K562 (cell line): Measurements from ENCODE around the gene ARMC7. TPM values are rescaled to one million over a fixed set of nuclear protein-coding genes. Genes with fewer than 3 reads are reported as not detected.

Experiments
- REST ChIP-seq, 2 experiments: fragments of 450-650 bp; formaldehyde crosslinking in 1 of 2; IDR thresholded peaks; 2 replicates each; pipeline versions ENCODE4 v1.4.0 to v1.6.1; 2014 to 2020; ENCODE audit warnings: mild to moderate bottlenecking in 2 of 2, borderline replicate concordance in 1 of 2, low read depth in 1 of 2
- ZBTB17 ChIP-seq: fragments of 450-650 bp; formaldehyde crosslinking; IDR thresholded peaks from 2 replicates; pipeline ENCODE4 v1.4.0; 2020; ENCODE audit warnings: mild to moderate bottlenecking
- polyA plus RNA-seq, 8 experiments: library from polyadenylated mRNA; depleted of rRNA in 4 of 8; stranded (reverse) in 5 of 8; unstranded in 3 of 8; fragments of >200 nt; fragmentation: Nextera tagmentation in 2 of 8; fragmentation: Illumina TruSeq in 1 of 8; extraction: Ambion mirVana in 2 of 8; extraction: Trizol in 1 of 8; gene quantifications; 2 replicates each; pipeline versions ENCODE4 v1.2.1 to v1.2.3, GENCODE V29; 2011 to 2014; ENCODE audit warnings: inconsistent platforms in 1 of 8, missing spikeins in 1 of 8
- total RNA-seq, 7 experiments: library from RNA; depleted of rRNA in 6 of 7; stranded (reverse); fragments of >200 nt in 6 of 7; fragmentation: Illumina TruSeq in 2 of 7; extraction: Trizol in 2 of 7; gene quantifications; 2 replicates each; pipeline versions ENCODE4 v1.2.1 to v1.2.3, GENCODE V29; 2011 to 2021; ENCODE audit warnings: low replicate concordance in 1 of 7
- TF ChIP-seq, protein P1 (sequence below): fragments of 450-650 bp; IDR thresholded peaks from 2 replicates; pipeline ENCODE4 v1.6.1; 2016; ENCODE audit warnings: mild to moderate bottlenecking, moderate library complexity

ARMC7 gene
- total and polyA plus RNA-seq, 9 of the 15 experiments (the other 6 are each of a cell fraction or from before 2014, with no cell fraction given): 1.4 to 15.2 (median 5.9) TPM

GRCh38 chr17:75153780-75154194 is 44.0 kb downstream of the ARMC7 start (continued):
- TF ChIP-seq, protein P1, sequence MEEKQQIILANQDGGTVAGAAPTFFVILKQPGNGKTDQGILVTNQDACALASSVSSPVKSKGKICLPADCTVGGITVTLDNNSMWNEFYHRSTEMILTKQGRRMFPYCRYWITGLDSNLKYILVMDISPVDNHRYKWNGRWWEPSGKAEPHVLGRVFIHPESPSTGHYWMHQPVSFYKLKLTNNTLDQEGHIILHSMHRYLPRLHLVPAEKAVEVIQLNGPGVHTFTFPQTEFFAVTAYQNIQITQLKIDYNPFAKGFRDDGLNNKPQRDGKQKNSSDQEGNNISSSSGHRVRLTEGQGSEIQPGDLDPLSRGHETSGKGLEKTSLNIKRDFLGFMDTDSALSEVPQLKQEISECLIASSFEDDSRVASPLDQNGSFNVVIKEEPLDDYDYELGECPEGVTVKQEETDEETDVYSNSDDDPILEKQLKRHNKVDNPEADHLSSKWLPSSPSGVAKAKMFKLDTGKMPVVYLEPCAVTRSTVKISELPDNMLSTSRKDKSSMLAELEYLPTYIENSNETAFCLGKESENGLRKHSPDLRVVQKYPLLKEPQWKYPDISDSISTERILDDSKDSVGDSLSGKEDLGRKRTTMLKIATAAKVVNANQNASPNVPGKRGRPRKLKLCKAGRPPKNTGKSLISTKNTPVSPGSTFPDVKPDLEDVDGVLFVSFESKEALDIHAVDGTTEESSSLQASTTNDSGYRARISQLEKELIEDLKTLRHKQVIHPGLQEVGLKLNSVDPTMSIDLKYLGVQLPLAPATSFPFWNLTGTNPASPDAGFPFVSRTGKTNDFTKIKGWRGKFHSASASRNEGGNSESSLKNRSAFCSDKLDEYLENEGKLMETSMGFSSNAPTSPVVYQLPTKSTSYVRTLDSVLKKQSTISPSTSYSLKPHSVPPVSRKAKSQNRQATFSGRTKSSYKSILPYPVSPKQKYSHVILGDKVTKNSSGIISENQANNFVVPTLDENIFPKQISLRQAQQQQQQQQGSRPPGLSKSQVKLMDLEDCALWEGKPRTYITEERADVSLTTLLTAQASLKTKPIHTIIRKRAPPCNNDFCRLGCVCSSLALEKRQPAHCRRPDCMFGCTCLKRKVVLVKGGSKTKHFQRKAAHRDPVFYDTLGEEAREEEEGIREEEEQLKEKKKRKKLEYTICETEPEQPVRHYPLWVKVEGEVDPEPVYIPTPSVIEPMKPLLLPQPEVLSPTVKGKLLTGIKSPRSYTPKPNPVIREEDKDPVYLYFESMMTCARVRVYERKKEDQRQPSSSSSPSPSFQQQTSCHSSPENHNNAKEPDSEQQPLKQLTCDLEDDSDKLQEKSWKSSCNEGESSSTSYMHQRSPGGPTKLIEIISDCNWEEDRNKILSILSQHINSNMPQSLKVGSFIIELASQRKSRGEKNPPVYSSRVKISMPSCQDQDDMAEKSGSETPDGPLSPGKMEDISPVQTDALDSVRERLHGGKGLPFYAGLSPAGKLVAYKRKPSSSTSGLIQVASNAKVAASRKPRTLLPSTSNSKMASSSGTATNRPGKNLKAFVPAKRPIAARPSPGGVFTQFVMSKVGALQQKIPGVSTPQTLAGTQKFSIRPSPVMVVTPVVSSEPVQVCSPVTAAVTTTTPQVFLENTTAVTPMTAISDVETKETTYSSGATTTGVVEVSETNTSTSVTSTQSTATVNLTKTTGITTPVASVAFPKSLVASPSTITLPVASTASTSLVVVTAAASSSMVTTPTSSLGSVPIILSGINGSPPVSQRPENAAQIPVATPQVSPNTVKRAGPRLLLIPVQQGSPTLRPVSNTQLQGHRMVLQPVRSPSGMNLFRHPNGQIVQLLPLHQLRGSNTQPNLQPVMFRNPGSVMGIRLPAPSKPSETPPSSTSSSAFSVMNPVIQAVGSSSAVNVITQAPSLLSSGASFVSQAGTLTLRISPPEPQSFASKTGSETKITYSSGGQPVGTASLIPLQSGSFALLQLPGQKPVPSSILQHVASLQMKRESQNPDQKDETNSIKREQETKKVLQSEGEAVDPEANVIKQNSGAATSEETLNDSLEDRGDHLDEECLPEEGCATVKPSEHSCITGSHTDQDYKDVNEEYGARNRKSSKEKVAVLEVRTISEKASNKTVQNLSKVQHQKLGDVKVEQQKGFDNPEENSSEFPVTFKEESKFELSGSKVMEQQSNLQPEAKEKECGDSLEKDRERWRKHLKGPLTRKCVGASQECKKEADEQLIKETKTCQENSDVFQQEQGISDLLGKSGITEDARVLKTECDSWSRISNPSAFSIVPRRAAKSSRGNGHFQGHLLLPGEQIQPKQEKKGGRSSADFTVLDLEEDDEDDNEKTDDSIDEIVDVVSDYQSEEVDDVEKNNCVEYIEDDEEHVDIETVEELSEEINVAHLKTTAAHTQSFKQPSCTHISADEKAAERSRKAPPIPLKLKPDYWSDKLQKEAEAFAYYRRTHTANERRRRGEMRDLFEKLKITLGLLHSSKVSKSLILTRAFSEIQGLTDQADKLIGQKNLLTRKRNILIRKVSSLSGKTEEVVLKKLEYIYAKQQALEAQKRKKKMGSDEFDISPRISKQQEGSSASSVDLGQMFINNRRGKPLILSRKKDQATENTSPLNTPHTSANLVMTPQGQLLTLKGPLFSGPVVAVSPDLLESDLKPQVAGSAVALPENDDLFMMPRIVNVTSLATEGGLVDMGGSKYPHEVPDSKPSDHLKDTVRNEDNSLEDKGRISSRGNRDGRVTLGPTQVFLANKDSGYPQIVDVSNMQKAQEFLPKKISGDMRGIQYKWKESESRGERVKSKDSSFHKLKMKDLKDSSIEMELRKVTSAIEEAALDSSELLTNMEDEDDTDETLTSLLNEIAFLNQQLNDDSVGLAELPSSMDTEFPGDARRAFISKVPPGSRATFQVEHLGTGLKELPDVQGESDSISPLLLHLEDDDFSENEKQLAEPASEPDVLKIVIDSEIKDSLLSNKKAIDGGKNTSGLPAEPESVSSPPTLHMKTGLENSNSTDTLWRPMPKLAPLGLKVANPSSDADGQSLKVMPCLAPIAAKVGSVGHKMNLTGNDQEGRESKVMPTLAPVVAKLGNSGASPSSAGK: peak; percentile 43; the same call in 1 of the 2 replicates
- TF ChIP-seq ZBTB17 (CRISPR knock-in tag): peak; percentile 8; the same call in 1 of the 2 replicates
- TF ChIP-seq REST (IDR thresholded peaks at IDR 0.05; ENCODE audit: borderline replicate concordance): peak; percentile 25; the same call in 1 of the 2 replicates
- no peak for TF ChIP-seq REST (CRISPR knock-in tag; IDR thresholded peaks at IDR 0.05; ENCODE audit: low read depth)
